ENCODE data around the gene AKR1B15.
"Not testable (repeated sequence)": the region's sequence is repeated elsewhere in the genome, so short reads cannot be mapped to it uniquely, and the experiment has no call there.

The AKR1B15 gene

DNA sequence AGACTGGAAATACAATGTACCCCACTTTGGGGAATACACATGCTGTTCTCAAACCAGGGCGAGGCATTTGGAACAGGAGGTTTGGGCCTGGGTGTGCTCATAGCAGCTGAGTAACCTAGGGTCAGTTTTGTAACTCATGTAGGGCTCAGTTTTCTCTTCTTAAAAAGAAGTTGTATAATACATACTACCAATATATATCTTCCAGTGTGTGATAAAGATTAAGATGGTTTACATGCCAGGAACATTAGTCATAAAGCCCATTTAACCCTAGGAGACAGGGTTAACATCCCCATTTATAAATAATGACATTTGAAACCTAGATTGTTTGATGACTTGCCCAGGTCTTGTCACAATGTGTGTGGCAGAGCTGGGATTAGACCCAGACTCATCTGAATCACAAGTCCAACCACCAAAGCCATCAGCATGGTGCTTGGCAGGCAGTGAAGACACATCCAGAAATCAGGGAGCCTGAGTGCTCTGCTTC lies 15.6 kb upstream of the AKR1B15 start:
- no peak for DNase-seq

DNA sequence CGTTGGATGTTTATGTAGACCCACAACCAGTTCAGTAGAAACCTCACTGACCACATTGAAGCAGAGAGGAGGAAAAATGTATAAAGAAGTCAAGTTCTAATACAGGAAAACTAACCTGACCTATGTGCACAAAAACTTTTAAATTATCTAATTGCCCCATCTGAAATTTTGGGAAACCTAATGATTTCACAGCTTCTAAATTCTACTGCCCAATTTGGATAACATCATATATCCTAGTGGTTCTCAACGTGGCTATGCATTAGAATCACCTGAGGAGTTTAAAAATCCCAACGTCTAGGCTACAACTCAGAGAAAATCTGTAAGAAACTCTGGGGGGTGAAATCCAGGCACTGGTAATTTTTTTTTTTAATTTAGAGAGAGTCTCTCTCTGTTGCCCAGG lies 14.3 kb upstream of the AKR1B15 start:
- no peak for DNase-seq

DNA sequence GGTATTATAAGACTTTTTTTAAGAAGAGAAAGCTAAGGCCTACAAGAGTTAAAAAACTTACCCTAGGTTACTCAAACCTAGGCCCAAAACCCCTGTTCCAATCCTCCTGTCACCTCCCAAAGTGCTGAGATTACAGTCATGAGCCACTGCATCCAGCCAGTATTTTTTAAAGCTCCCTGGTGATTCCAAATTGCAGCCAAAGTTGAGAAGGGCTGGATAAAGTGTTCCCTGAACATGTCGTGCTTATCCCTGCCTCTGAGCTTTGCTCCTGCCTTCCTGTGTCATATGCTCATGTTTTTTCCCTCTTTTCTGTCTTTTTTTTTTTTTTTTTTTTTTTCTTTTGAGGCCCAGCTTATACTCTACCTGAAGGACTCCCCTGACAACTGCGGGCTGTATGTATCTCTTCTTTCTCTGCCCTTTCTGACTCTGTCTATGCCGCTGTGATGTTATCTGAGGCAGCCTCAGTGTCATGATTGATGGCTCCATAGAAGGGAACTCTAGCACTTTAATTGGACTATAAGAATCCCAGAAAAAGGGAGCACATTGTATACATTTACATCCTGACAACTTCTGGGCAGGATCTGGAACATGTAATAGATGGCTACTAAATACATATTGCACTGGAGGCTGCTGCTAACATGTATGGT lies 13.5 kb upstream of the AKR1B15 start:
- DNase-seq: no peak

DNA sequence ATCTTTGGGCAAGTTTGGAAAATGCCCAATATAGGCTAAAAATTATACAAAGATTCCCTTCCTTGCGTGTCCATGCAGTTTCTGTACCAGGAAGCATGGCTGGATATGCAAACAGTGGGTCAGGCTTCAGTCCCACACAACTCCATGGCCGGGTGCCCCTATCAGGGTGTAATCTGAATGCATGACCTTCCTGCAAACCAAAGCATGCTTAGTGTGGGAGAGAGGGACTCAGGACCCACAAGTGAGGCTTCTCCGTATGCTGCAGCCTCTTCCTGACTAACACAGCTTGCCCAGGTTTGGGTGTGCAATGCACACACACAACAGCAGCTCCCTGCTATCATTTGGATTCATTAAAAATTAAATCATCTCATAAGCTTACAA lies 13.0 kb upstream of the AKR1B15 start:
- DNase-seq: no peak

DNA sequence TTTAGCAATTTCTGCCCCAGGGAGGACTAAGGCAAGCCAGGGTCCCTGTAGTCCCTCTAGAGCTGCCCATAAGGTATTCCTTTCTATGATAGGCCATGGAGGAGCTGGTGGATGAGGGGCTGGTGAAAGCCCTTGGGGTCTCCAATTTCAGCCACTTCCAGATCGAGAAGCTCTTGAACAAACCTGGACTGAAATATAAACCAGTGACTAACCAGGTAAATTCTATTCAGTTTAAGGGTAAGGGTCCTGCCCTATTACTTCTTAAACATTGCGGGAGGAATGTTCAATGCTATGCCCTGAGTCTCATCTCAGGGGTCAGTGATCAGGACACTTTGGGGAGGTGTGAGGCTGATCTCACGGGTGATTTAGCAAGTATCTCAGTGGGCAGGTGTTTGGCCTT lies 12.4 kb upstream of the AKR1B15 start:
- DNase-seq: not testable (repeated sequence)

DNA sequence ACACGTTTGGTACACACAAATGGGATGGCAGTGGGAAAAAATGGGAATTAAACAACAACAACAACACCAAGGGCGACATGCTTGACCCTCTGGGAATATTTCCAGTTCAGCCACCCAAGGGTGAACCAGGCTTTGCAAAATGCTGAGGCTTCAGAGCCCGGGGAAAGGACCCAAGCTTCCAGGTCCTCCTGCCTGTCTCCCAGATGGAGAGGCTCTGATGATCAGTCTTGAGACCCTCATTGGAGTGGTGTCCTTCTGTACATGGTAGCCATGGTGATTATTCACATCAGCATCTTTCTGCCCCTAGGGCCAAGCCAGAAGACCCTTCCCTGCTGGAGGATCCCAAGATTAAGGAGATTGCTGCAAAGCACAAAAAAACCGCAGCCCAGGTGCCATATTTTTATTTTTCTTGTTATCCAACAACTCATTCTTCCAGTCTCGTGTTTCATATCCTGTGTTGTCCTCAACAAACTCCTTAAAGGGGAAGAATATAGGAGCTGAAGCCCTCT lies 11.6 kb upstream of the AKR1B15 start:
- not testable (repeated sequence) for DNase-seq

DNA sequence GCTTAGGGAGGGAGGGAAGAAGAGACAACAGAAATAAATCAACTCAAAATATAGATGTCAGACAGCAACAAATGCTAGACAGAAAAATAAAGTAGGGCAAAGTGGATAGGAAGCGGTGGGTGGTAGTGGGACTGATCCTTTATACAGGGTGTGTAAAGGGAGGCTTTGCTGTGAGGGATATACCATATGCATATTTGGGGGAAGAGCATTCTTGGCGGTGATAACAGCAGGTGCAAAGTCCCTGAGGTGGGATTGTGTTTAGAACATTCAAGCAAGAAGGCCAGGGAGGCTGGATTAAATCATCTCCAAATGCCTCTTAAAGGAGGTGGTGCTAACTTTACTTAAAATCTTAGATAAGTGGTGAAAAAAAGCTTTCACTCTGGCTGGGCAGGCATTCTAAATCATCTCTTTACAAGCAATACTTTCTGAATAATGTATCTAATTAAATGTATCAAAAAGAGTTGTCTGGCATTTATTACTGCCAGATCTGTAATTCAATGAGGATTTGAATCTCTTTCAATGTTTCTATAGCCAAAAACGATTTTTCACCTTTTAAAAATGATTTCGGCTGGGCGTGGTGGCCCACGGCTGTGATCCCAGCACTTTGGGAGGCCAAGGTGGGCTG lies 9.4 kb upstream of the AKR1B15 start:
- no peak for DNase-seq

DNA sequence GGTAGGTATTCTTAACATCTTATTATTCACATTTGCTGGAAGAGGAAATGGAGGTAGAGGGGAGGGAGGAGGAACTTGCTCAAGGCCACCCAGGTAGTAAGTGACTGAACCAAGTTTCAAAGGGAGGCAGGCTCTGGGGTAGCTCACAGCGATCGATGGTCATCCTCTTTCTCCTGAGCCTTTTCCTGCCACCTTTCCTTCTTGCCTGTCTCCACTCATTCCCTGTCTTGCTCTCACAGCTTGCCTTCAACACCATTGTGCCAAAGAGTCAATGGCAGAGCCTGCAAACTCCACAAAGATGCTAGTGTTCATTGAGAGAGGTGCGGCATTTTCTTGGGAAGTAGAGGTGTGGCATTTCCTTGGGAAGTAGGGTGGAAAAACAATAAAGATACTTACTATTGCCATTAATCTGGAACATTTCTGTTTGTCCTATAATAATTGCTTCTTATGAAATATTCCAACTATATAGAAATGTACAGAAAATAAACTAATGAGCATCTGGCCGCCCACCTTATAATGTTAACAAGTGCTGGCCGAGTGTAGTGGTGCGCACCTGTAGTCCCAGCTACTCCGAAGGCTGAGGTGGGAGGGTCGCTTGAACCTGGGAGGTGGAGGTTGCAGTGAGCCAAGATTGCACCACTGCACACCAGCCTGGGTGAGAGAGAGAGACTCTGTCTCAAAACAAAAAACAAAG lies 7.3 kb upstream of the AKR1B15 start:
- DNase-seq: not testable (repeated sequence)

DNA sequence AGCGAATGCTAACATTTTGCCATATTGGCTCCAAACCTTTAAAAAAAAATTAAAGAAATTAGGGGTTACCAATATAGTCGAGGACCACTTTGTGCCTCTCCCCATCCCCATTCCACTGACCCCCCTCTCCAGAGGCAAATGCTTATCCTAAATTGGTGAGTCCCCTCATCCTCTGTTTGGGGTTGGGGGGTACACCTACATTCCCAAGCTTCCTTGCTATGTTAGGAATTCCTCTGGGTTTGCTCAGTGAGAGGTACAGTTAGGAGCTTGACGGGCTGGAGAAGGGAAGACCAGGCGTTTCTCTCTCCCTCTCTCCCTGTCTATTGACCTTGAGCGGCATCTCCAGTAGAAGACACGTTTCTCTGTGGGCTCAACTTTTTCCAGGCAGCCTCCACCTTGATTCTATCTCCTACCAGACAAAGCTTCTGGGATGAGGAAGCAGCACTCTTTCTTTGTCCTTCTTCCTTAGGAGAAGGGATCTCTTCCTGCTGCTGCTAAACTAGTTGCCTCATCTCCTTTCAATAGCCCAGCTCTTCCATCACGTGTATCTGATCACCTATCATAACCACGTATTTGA lies 6.6 kb upstream of the AKR1B15 start:
- no peak for DNase-seq

DNA sequence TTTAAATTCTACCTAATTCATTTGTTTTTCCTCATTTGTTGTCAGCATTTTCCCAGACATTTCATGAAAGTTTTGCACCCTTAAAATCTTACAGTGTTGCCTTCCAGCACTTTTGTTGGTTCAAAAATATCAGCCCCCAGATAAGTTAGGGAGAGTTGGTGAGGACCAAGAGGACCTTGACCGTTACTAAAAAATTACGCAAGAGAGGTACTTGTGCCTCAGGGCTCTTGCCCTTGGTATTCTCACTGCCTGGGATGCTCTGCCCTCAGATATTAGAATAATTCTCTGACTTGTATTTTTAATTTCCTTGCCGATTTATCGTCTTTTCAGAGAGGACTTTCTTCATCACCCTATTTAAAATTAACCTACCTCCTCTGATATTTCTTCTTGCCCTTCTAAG lies 3.5 kb upstream of the AKR1B15 start:
- no peak for DNase-seq

DNA sequence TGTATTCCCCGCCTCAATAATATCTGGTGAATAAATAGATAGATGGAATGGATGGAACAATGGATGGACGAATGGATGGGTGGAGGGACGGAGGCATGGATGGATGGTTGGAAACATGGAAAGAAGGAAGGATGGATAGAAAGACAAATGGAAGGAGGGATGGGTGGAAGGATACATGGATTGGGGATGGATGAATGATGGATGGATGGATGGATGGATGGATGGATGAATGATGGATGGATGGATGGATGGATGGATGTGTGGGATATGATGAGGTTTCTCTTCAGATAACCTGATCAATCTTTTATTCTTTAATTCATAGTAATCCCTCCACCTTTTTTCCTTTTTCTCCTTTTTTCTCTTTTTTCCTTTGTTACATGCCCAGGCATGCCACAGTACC lies 3.0 kb upstream of the AKR1B15 start:
- DNase-seq: no peak

DNA sequence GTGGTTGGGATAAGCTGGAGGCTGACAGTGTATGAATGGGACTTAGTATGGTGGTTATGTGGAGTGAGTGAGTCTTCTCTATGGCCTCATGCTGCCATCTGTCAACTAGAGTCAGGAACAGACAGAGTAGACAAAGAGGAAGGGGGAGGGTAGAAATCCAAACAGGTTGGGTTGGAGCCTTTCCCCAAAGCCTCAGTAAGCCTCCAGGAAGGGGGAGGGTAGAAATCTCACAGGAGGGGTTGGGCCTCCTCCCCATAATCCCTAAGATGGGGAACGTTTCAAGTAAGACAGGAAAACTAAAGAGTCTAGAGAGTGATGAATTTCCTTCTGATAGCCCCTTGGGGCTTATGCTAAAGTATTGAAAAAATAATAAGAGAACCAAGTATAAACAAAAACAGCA lies 2.0 kb upstream of the AKR1B15 start:
- DNase-seq: no peak

DNA sequence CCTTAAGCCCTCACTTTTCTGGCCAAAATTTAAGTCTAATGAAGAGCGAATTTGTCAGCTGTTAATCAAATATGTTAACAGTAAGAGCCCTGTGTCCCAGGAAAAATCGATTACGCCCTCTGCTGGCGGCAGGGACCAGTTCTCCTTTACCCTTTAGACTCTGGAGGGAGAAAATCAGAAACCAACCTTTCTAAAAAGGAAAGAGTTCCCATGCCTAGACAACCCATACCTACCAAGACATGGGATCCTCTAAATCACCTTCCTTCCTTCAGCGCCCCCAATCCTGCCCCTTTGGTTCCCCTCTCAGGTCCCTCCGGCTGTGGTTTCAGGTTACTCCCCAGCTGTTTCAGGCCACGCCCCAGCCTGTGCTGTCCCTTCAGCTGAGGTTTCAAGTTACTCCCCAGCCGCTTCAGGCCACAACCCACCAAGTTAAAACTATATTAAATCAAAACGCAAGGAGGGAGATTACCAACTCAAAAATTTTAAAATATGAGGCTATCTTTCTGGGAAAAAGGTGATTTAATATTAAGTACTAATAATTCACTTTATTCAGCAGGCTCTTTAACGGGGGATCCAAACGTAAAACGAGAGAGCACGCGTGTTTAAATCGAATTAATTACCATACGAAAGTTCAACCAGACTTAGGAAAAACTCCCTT lies 1.4 kb upstream of the AKR1B15 start:
- DNase-seq: no peak

DNA sequence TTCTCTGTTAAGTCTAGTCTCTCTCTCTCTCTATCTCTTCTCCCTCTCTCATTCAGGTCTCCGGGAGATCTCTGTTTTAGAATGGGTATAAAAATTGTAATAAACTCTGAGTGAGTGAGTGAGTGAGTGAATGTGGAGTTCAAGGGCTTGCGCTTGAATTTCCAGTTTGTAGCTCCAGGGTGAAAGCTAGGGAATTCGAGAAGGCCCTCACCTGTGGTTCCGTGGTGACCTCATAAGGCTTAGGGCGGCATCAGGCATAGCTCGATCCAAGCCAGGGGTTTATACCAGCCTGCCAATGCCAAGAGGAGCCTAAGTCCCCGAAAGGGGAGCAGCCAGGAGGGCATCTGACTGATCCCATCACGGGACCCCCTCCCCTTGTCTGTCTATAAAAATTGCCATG lies 456 bp downstream of the AKR1B15 start:
- DNase-seq: no peak

DNA sequence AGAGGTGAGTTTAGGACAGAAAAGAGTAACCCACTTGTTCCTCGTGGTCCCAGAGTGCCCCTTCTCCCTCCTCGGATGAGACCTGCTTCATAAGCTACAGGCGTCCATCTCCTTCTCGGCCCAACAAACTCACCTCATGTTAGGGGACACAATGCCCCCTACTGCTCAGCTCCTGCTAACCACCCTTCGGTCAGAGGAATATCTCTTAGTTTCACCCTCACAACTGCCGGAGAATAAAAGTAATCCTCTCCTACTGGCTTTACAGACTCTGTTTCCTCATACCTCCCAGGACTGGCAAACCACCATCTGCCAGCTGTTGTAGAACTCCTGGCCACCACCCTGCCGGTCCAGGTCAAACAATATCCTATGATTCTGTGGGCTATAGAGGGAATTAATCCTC lies 3.2 kb downstream of the AKR1B15 start:
- no peak for DNase-seq

DNA sequence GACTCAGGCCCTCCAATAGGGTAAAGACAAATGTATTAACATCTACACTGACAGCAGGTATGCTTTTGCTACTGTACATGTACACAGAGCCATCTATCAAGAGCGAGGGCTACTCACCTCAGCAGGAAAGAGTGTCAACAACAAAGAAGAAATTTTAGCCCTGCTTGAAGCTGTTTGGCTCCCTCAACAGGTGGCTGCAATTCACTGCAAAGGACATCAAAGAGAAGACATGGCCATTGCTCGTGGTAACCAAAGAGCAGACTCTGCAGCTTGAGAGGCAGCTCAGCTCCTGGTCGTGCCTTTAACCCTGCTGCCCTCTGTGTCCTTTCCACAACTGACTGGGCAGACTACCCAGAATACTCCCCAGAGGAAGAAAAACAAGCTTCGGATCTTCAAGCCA lies 5.1 kb downstream of the AKR1B15 start:
- DNase-seq: no peak

DNA sequence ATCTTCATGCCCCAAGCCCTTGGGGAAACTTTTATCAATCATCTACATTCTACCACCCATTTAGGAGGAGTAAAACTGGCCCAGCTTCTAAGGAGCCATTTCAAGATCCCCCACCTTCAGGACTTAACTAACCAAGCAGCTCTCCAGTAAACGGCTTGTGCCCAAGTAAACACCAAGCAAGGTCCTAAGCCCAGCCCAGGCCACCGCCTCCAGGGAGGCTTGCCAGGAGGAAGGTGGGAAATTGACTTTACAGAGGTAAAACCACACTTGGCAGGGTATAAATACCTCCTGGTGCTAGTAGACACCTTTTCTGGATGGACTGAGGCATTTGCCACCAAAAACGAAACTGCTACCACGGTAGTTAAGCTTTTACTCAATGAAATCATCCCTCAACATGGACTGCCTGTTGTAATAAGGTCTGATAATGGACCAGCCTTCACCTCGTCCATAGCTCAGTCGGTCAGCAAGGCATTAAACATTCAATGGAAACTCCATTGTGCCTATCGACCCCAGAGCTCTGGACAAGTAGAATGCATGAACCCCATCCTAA lies 5.6 kb downstream of the AKR1B15 start:
- DNase-seq: no peak

DNA sequence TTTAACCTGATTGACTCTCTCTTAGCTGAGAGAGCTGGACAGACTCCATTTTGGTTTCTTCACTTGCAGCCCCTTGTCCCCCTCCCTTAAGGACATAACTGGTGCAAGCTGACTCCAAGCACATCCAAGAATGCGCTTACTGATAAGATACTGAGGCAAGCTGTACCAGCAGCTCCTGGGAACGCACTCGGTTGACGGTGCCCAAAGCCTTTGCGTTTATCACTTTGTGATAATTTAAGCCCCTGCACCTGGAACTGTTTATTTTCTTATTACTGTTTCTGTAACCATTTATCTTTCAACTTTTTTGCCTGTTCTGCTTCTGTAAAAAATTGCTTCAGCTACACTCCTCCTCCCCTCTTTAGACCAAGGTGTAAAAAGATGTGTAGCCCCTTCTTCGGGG lies 8.5 kb downstream of the AKR1B15 start:
- no peak for DNase-seq

DNA sequence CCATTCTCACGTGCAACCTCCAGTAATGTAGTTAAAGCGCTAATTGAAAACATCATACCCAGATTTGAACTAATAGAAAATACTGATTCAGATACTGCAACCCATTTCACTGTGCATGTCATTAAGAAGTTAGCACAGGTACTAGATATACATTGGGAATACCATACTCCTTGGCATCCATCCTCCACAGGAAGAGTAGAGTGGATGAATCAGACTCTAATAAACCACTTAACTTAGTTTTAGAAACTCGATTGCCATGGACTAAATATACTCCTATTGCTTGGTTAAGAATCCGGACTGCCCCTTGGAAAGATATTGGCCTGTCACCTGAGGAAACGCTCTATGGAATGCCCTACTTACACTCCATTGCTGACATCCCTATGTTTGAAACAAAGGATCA lies 9.5 kb downstream of the AKR1B15 start:
- DNase-seq: no peak

DNA sequence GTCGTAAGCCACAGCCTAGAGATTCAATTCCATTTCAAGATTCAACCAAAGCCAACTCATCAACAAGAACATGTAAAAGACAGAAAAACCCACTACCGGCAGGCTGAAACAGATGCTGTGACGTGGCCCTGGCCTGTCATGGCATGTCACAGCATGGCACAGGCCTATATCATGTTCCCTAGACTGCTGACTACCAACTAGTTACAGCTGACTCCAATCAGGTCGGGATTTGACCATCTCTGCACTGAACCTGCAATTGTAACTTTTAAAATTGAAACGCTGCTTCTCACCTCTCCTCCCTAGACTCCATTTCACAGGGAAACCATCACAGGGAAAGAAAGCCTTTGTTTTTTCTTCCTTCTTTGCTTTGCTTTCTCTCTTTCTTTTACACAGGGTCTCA lies 12.7 kb downstream of the AKR1B15 start:
- not testable (repeated sequence) for DNase-seq

DNA sequence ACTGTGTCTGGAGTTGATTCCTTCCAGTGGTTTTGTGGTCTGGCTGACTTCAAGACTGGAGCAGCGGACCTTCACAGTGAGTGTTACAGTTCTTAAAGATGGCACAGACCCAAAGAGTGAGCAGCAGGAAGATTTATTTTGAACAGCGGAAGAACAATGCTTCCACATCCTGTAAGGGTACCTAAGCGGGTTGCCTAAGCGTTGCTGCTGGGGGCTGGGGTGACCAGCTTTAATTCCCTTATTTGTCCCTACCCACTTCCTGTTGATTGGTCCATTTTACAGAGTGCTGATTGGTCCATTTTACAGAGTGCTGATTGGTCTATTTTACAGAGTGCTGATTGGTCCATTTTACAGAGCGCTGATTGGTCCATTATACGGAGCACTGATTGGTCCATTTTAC lies 13.2 kb downstream of the AKR1B15 start:
- no peak for DNase-seq

DNA sequence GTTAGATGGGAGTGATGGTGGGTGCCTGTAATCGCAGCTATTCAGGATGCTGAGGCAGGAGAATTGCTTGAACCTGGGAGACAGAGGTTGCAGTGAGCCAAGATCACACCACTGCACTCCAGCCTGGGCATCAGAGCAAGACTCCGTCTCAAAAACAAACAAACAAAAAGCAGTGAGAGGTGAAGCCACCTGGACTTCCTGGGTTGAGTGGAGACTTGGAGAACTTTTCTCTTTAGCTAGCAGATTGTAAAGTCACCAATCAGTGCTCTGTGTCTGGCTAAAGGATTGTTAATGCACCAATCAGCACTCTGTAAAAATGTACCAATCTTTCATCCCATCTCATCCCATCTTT lies 14.5 kb downstream of the AKR1B15 start:
- DNase-seq: not testable (repeated sequence)

DNA sequence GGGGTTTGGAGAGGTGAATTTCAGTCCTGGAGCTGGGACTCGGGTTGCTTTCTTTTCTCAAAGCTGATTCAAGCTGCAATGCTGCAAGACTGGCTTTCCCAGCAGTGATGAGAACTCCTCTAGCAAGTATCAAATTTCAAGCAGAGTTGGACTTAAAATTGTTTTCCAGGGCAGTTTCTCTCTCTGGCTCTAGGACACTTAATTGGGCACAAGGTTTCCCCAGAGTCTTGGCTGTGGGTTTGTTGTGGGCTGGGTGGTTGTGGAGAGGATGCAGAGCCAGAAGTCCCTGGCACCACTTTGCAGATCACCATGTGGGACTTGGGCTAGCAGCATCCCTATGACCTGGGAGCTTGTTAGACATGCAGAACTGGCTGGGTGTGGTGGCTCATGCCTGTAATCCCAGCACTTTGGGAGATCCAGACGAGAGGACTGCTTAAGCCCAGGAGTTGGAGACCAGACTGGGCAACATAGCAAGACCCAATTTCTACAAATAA lies 16.8 kb downstream of the AKR1B15 start:
- no peak for DNase-seq

Data from cerebellar nuclear complex (tissue), 1 donor.